GM18873 (cell line): Measurements from ENCODE around the gene ZBTB6.
"Not testable (repeated sequence)": the region's sequence is repeated elsewhere in the genome, so short reads cannot be mapped to it uniquely, and the experiment has no call there.

Experiments
- ATAC-seq: cut with Tn5 transposase; IDR thresholded peaks from one replicate; pipeline ENCODE4 v1.9.1; 2021; ENCODE audit warnings: mild to moderate bottlenecking, moderate library complexity, moderate number of reproducible peaks; ENCODE audit not compliant: unreplicated experiment, low FRiP score

Gene ZBTB6

DNA sequence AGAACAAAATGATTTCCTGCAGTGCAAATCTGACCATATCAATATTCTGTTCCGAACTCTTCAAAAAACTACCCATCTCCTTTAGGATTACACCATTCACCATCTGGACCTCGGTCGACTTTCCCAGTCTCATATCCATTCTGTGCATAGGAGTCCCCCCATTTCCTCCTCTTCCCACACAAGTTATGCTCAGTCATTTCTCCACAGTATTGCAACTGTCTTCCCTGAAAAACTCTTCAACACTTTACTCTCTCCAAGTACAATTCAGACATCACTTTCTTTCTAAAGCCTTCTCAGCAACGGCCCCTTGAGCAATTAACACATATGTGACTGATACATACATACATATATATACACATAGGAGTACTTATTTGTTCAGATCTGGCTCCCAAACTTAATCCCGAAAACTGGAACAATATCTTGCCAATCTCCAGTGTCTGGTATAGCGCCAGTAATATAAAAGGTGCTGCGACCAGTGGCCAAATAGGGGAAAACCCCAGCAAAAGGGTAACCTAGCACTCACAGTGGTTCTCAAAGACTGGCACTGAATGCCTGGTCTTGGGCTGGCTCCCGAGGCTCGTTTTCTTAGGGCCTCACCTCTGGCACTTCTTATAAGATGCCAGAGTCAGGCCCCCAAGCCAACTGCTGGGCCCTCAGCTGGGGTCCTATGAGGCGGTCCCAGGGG, 17.6 kb upstream of the ZBTB6 start:
- ATAC-seq = no peak

GRCh38 chr9:122929796-122930354, 16.8 kb upstream of the ZBTB6 start:
- no peak for ATAC-seq

- no peak for ATAC-seq
Observed at GRCh38 chr9:122923947-122924346, 10.8 kb upstream of the ZBTB6 start.

GRCh38 chr9:122922713-122923112, 9.6 kb upstream of the ZBTB6 start:
- no peak for ATAC-seq

DNA sequence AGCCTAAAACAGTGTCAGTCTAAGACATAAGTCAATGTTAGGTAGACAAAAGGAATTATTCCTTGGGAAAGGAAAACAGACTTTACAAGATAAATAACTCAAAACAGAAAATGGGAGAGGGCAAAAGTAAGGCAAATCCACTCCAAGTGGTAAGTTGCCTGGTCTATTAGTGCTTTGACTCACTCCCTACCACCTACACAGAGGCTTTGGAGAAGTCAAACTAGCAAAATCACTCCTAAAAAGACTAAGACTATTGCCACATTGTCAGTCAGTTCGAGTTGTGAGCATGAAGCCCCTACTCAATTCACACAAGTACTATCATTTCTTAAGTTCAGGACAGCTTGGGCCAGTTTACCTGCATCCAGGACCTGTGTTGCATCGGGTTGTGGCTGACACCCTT, 5.2 kb upstream of the ZBTB6 start:
- ATAC-seq = no peak

DNA sequence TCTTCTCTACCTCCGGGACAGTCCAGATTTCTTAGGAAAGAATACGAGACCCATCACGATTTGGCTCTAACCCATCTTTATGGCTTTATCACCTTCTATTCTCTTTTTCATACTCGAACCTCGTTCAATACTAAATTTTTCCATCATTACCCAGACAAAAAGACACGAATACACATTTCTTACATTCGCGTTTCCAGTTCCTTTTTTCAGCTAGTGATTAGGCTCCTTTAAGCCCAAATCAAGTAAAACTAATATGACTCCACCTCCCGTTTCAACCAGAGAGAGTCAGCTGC, 506 bp downstream of the ZBTB6 start:
- no peak for ATAC-seq

DNA sequence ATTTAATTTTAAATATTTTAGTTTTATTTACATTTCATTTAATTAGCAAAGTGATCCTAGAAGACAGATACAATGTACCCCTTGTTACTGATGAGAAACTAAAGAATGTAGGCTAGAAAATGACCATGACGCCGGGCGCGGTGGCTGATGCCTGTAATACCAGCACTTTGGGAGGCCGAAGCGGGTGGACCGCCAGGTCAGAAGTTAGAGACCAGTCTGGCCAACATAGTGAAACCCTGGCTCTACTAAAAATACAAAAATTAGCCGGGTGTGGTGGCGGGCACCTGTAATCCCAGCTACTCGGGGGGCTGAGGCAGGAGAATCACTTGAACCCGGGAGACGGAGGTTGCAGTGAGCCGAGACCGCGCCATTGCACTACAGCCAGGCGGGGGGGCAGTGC, 7.0 kb downstream of the ZBTB6 start:
- not testable (repeated sequence) for ATAC-seq

GRCh38 chr9:122904823-122905710, 8.1 kb downstream of the ZBTB6 start, which contains the start of gene RC3H2:
Gene RC3H2, minus strand, starts transcription at chr9:122905359. Its CDS starts 7,850 bp downstream, at chr9:122897509.
- peak; percentile 80 for ATAC-seq

DNA sequence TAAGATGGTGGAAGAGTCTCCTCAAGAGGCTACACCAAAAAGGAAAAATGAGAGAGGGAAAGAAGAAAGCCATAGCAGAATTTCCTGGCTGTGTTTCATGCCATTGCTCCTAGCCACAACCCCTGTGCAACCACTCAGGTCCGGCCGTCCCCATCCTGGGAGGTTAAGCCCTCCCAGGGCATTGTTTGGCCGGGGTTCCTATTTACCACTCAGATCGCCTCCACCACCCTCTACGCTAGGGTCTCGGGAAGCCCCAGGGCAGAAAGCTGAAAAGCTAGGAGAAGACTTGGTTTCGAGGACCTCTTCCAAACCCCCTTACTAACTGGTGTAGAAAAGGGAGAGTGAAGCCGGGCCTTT, 8.7 kb downstream of the ZBTB6 start:
- peak; percentile 15 for ATAC-seq

- ATAC-seq = no peak
Observed at GRCh38 chr9:122900791-122901190, 12.3 kb downstream of the ZBTB6 start.

DNA sequence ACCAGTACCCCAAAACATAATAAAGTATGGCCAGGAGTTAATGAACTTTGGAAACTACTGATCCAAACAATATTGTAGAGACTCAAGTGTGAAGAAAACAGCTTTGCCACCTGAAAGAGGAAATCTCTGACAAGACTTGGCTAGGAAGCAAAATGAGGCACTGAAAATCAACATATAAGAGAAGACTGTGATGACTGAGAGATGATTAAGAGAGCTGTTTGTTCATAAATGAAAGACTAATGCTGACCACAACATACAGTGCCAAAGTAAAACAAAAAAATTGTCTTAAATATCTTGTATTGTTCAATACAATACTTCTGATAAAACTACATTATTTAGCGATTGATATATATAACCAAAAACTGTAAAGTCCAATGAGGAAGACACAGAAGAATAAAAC, 15.2 kb downstream of the ZBTB6 start:
- ATAC-seq = no peak

GRCh38 chr9:122888480-122888879, 24.6 kb downstream of the ZBTB6 start:
- ATAC-seq = no peak

DNA sequence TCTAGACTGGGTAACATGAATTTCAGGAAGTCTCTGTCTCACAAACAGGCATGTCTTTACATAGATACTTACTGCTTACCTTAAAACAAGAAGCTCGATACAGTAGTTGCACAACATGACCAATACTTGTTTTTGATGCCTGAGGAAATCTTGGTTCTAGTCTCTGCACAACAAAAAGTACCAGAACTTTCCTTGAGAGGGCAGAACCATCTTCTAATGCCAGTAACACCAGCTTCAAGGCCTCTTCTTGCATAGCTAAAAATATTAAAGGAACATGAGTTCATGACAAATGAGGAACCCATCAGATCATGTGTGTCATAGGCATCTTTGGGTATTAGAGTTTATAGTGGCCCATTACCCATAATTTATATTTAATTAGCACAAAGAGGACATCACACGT, 30.0 kb downstream of the ZBTB6 start:
- no peak for ATAC-seq

DNA sequence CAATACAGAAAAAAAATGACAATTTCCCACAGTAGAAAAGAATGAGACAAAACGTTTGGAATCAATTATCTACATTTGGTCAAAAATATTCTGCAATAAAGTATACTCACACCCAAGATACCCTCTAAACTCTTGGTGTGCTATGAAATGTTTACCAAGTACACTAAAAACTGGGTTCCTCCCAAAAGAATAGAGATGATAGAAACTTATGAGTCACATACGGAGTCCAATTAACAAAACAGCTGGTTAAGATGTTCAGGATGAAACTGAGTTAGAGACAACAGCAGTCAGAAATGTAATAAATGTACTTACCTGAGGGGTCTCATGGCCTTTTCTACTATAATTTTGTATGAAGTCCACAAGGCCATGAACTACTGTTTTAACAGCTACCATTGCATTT, 33.7 kb downstream of the ZBTB6 start:
- ATAC-seq = no peak

GRCh38 chr9:122875523-122875922, 37.6 kb downstream of the ZBTB6 start:
- no peak for ATAC-seq

DNA sequence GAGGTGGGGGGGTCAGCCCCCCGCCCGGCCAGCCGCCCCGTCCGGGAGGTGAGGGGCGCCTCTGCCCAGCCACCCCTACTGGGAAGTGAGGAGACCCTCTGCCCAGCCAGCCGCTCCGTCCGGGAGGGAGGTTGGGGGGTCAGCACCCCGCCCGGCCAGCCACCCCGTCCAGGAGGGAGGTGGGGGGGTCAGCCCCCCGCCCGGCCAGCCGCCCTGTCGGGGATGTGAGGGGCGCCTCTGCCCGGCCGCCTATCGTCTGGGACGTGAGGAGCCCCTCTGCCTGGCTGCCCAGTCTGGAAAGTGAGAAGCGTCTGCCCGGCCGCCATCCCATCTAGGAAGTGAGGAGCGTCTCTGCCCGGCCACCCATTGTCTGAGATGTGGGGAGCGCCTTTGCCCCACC, 45.8 kb downstream of the ZBTB6 start:
- not testable (repeated sequence) for ATAC-seq

DNA sequence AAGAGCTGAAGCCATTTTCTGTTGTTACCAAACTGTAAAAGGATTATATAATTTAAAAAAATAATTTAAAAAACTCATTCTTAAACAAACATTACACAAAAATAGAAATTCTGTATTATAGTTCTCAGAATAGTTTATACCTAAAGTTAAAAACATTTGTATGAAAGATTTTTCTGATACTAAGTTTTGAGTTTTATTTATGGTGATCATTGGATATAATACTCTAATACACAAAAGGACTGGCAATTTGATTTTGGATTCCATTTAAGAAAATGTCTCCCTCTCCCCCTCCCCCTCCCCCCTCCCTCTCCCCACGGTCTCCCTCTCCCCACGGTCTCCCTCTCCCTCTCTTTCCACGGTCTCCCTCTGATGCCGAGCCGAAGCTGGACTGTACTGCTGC, 47.0 kb downstream of the ZBTB6 start:
- ATAC-seq = no peak

- no peak for ATAC-seq
Observed at GRCh38 chr9:122865300-122865699, 47.8 kb downstream of the ZBTB6 start.

DNA sequence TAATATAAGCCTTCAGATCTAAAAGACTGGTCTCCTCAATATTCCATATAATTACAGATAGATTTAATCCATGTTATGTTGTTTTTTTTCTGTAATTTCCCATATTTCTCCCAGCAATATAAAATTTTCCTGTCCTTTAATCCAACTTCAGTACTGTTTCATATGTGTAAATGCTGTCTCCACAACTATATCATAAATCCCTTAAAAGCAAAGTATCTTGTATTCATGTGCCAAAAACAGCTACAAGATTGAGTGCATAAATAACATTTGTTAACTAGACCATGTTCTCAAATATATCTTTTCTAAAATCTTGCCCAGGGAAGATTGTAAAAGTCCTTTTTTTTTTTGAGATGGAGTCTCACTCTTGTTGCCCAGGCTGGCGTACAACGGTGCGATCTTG, 49.7 kb downstream of the ZBTB6 start:
- no peak for ATAC-seq

DNA sequence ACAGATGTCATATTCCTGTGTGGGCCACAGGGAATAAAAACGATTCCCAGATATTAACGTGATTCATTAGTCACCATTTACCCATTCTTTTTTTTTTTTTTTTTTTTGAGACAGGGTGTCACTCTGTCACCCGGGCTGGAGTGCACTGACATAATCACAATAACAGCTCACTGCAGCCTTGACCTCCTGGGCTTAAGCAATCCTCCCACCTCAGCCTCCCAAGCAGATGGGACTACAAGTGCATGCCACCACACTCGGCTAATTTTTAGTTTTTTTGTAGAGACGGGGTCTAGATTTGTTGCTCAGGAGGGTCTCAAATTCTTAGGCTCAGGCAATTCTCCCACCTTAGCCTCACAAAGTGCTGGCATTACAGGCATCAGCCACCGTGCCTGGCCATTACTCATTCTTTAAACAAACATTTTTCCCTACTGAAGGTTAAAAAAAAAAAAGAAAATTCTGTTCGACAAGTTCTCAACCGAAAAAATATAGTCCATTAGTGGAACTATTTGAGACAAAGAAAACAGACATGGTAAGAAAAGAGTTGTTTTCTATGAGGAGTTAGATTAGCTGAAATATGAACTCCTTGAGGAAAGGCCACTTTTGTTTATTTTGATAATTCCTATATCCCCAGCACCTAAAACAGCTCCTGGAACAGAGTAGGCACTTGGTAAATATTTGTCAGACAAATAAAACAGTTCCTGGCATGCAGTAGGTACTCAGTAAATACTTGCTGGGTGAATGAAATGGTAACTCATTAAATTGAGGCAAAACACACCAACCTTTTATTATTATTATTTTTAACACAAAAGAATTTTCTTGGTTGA, 52.6 kb downstream of the ZBTB6 start:
- ATAC-seq = no peak
